BLaER1 (cell line): Measurements from ENCODE around the gene CMTM5.

Experiments
- H3K27ac ChIP-seq: shearing (Covaris generic); formaldehyde crosslinking; 2 replicates; pipeline ENCODE4 v1.8.1; 2022
- H3K27me3 ChIP-seq: shearing (Covaris generic); formaldehyde crosslinking; 2 replicates; pipeline ENCODE4 v1.8.1; 2022
- H3K36me3 ChIP-seq: shearing (Covaris generic); formaldehyde crosslinking; 2 replicates; pipeline ENCODE4 v1.8.1; 2022
- H3K4me1 ChIP-seq: shearing (Covaris generic); formaldehyde crosslinking; 2 replicates; pipeline ENCODE4 v1.8.1; 2022
- H3K4me2 ChIP-seq: shearing (Covaris generic); formaldehyde crosslinking; 2 replicates; pipeline ENCODE4 v1.8.1; 2022
- H3K4me3 ChIP-seq: shearing (Covaris generic); formaldehyde crosslinking; 2 replicates; pipeline ENCODE4 v1.8.1; 2022
- H3K9ac ChIP-seq: shearing (Covaris generic); formaldehyde crosslinking; 2 replicates; pipeline ENCODE4 v1.8.1; 2022
- H3K9me3 ChIP-seq: shearing (Covaris generic); formaldehyde crosslinking; 2 replicates; pipeline ENCODE4 v1.8.1; 2022
- H4K20me1 ChIP-seq: shearing (Covaris generic); formaldehyde crosslinking; 2 replicates; pipeline ENCODE4 v1.8.1; 2022
- Cebpa-rat ChIP-seq: shearing (Covaris generic); IDR thresholded peaks from 2 replicates; pipeline ENCODE4 v1.8.1; 2022

CMTM5 gene

DNA sequence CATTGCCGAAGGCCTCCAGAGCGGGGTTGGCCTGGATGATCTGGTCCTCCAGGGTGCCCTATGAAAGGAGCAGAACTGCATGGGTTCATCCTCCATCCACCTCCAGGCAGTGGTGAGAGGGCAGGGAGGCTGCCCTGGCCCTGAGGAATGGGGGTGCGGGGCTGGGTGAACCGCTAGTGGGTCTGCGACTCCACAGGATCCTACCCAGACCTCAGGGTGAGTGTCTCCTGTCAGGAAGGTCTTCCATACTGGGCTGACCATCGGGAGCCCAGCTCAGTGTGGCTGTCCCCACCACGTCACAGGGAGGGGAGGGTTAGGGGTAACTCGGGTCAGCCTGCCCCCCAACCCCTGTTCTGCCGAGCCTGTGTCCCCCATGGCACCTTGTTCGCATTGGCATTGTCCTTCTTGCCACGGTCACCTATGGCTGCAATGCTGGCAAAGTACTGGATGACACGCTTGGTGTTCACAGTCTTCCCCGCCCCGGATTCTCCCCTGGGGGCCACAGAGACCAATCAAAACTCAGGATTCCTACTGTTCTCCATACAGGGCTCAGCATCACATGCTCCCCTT, 27.6 kb downstream of the CMTM5 start:
- peaks cover 45% of the 10 kb centered on the region for H4K20me1 ChIP-seq
- H3K9ac ChIP-seq, result no peak overlapping the region
- no peak overlapping the region for H3K27ac ChIP-seq
- H3K36me3 ChIP-seq, result no peaks in the 10 kb centered on the region
- H3K9me3 ChIP-seq, result no peaks in the 10 kb centered on the region
- no peak overlapping the region for H3K4me3 ChIP-seq
- H3K4me1 ChIP-seq, result peaks cover 32% of the 10 kb centered on the region
- H3K4me2 ChIP-seq, result peak overlapping the region; percentile 96
- no peak for TF ChIP-seq Cebpa-rat
- H3K27me3 ChIP-seq, result peaks cover 46% of the 10 kb centered on the region

- Histone ChIP-seq H4K20me1 (peaks cover 45% of the 10 kb centered on the region), H3K4me1 (peaks cover 32% of the 10 kb centered on the region), H3K9ac (no peak overlapping the region), H3K36me3 (no peaks in the 10 kb centered on the region), H3K9me3 (no peaks in the 10 kb centered on the region), H3K4me2 (peak overlapping the region; percentile 96), H3K27me3 (peaks cover 49% of the 10 kb centered on the region), H3K27ac (no peak overlapping the region), H3K4me3 (peak overlapping the region; percentile 48; the same call in 1 of the 2 replicates)
- TF ChIP-seq Cebpa-rat, result no peak
These were observed 28.2 kb downstream of the CMTM5 start for GRCh38 chr14:23405096-23405495.

- H4K20me1 ChIP-seq, result peaks cover 45% of the 10 kb centered on the region
- no peaks in the 10 kb centered on the region for H3K9me3 ChIP-seq
- peaks cover 32% of the 10 kb centered on the region for H3K4me1 ChIP-seq
- H3K9ac ChIP-seq, result no peak overlapping the region
- peak overlapping the region; percentile 96 for H3K4me2 ChIP-seq
- peak overlapping the region; percentile 48; the same call in 1 of the 2 replicates for H3K4me3 ChIP-seq
- no peak for TF ChIP-seq Cebpa-rat
- peaks cover 54% of the 10 kb centered on the region for H3K27me3 ChIP-seq
- H3K36me3 ChIP-seq, result no peaks in the 10 kb centered on the region
- H3K27ac ChIP-seq, result no peak overlapping the region
These were observed 28.7 kb downstream of the CMTM5 start for GRCh38 chr14:23405516-23406025.

DNA sequence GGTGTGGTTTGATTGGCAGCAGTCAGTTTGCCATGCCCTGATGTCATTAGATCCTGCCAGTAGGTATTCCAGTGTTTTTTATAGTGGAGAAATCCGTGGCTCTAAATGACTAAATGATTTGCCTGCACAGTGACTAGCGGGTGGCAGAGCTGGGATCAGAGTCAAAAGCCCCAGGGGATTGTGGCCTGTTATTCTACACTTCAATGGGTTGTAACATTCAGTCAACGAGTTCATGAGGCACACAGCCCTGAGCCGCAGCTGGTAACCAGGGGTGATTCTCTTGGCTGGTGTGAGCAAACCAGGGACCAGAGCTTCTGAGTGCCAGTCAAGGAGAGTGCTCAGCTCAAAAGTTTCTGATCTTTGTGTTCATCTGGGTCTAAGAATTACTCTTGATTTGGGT, 29.4 kb downstream of the CMTM5 start:
- Histone ChIP-seq H3K27me3 (peaks cover 57% of the 10 kb centered on the region), H4K20me1 (peaks cover 45% of the 10 kb centered on the region)

DNA sequence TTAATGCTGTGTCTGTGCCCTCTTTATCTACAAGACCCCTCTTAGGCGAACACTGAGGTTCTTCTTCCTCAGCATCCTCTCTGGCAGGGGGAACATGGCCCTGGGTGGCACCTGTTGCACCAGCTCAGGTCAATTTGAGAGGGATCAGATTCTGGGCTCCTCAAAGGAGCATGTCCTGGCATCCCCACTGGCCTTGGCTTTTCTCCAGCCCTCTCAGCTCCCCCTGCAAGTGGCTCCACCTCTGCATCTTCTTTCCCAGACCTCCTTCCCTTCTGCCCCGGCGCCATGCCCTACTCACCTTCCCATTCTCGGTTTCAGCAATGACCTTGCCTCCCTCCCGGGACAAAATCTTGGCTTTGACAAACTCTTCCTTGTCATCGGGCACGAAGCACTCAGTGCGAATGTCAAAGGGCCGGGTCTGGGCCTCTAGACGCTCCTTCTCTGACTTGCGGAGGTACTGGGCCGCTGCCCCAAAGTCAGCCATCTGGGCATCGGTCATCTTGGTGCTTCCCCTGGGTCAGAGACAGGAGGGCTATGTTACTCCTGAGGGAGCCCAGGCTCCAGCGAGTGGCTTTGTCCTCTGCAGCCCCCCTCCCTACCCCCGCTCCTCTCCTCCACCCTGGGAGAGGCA, 30.0 kb downstream of the CMTM5 start:
- no peak overlapping the region for H3K4me3 ChIP-seq
- H3K27ac ChIP-seq, result no peak overlapping the region
- H3K9me3 ChIP-seq, result no peaks in the 10 kb centered on the region
- peaks cover 45% of the 10 kb centered on the region for H4K20me1 ChIP-seq
- H3K4me1 ChIP-seq, result peaks cover 32% of the 10 kb centered on the region
- no peaks in the 10 kb centered on the region for H3K36me3 ChIP-seq
- H3K27me3 ChIP-seq, result peaks cover 57% of the 10 kb centered on the region
- peak overlapping the region; percentile 96 for H3K4me2 ChIP-seq
- TF ChIP-seq Cebpa-rat, result no peak
- H3K9ac ChIP-seq, result no peak overlapping the region

More for the DNA sequence above, 29.4 kb downstream of the CMTM5 start:
- no peak overlapping the region for H3K9ac ChIP-seq
- no peak overlapping the region for H3K4me3 ChIP-seq
- H3K4me2 ChIP-seq, result peak overlapping the region; percentile 96
- H3K36me3 ChIP-seq, result no peaks in the 10 kb centered on the region
- H3K27ac ChIP-seq, result no peak overlapping the region
- H3K9me3 ChIP-seq, result no peaks in the 10 kb centered on the region
- H3K4me1 ChIP-seq, result peaks cover 32% of the 10 kb centered on the region
- no peak for TF ChIP-seq Cebpa-rat

DNA sequence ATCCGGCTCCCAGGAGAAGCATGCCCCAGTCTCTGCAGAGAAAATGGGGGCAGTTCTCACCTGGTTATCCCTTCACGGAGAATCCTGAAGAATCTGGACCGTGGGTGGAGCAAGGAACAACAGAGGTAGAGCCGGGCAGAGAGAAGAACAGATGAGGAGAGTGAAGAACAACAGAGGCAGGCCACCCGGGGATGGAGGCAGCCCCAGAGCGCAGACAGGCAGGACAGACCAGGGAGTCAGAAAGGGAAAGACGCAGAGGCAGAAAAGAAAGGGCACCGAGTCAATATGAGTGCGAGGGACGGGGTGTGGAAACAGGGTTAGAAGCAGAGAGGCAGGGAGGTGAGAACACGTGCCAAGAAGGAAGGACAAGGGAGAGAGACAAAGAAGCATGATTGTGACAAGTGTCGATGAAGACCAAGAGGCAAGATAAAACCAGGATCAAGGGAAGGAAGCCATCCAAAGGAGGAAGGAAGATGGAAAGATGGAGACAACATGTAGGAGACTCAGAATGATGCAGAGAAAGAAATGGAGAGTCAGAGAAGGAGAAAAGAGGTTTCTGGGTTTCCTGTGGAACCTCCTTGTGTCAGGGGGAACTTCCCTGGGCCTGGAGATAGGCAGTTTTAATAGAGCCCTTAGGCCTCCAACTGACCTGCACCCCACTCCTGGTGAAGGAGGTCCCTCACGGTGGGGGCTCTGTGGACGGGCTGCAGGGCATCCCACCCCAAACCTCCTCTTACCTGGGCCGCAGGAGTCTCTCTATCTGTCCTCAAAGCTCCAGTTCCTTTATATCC, 30.9 kb downstream of the CMTM5 start, which contains the start of gene MYH6:
Gene MYH6 (minus strand): TSS at position 758 of the 791 bp plus-strand sequence. CDS start 1,050 bp downstream, outside the sequence.
- Histone ChIP-seq H3K27me3 (peaks cover 57% of the 10 kb centered on the region), H3K4me2 (peak within 1 kb of the TSS; percentile 96), H3K9ac (no peak within 1 kb of the TSS), H3K9me3 (no peaks in the 10 kb centered on the region), H4K20me1 (peaks cover 45% of the 10 kb centered on the region), H3K4me1 (peaks cover 32% of the 10 kb centered on the region), H3K36me3 (no peaks in the 10 kb centered on the region), H3K27ac (no peak within 1 kb of the TSS), H3K4me3 (no peak within 1 kb of the TSS)
- TF ChIP-seq Cebpa-rat, result no peak

GRCh38 chr14:23408307-23408630, 31.4 kb downstream of the CMTM5 start:
- H3K9ac ChIP-seq, result no peak overlapping the region
- no peaks in the 10 kb centered on the region for H3K9me3 ChIP-seq
- H3K4me1 ChIP-seq, result peaks cover 32% of the 10 kb centered on the region
- no peaks in the 10 kb centered on the region for H3K36me3 ChIP-seq
- H3K4me3 ChIP-seq, result no peak overlapping the region
- H3K4me2 ChIP-seq, result no peak overlapping the region
- no peak overlapping the region for H3K27ac ChIP-seq
- H4K20me1 ChIP-seq, result peaks cover 45% of the 10 kb centered on the region
- TF ChIP-seq Cebpa-rat, result no peak
- peaks cover 52% of the 10 kb centered on the region for H3K27me3 ChIP-seq

DNA sequence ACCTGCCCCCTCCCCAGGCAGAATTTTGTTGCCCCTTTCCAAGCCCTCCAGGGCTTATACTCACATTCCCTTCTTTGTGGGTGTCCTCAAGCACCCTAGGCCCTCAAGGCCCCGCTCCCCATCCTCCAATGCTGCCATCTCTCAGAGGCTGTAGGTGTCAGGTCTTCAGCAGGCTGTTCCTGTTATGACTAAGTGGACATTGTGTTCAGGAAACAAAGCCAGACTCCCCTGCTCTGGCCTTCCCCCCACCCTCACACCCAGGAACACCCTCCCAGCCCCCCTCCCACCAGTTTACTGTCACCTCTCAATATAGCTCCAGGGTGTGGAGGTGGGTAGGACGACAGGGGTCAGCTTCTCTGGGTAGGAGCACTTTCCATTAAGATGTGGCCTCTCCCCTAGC, 32.6 kb downstream of the CMTM5 start:
- Histone ChIP-seq H3K9me3 (no peaks in the 10 kb centered on the region), H3K4me3 (no peak overlapping the region), H3K36me3 (no peaks in the 10 kb centered on the region), H3K4me1 (peaks cover 30% of the 10 kb centered on the region), H3K4me2 (no peak overlapping the region), H3K9ac (no peak overlapping the region), H3K27me3 (peaks cover 40% of the 10 kb centered on the region), H4K20me1 (peaks cover 40% of the 10 kb centered on the region), H3K27ac (no peak overlapping the region)
- TF ChIP-seq Cebpa-rat, result no peak

DNA sequence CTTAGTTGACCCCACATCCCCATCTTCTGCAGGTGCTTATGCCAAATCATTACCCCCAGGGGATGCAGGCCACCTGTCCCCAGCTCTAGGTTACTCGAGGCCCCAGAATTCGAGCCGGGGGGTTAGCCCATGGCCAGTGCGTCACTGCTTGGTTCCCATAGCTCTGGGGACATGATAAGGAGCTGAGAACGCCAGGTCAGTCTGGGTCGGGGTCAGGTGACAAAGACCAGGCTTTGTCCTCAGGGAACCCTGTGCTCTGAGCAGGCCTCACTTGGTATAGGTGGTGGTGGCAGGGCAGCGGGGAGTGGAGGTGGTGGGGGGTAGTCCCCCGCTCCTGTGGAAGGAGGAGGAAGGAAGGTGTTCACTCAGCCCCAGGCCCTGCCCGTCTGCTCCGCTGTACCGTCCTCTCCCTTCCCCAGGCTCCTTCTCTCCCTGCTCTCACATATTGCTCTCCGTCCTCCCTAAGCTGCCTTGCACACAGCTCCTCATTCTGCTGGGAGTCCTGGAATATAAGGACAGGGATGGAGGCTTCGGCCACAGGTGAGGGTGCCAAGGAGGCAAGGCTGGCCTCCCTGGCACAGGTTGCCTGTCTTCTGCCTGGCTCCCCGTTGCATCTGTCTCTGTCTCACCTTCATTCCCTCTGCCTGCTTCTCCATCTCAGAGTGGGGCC, 33.3 kb downstream of the CMTM5 start:
- Histone ChIP-seq H3K9me3 (no peaks in the 10 kb centered on the region), H3K4me1 (peaks cover 23% of the 10 kb centered on the region), H3K4me3 (no peak overlapping the region), H3K36me3 (no peaks in the 10 kb centered on the region), H3K27me3 (peaks cover 37% of the 10 kb centered on the region), H3K4me2 (no peak overlapping the region), H3K27ac (no peak overlapping the region), H3K9ac (no peak overlapping the region), H4K20me1 (peaks cover 34% of the 10 kb centered on the region)
- no peak for TF ChIP-seq Cebpa-rat
